Neural cell (in vitro differentiated cells): ENCODE results near the gene C16orf96.

ENCODE experiments used
- CTCF ChIP-seq: fragments of 450-650 bp; IDR thresholded peaks from 2 replicates; pipeline ENCODE4 v1.5.1; 2014; ENCODE audit warnings: antibody characterized with exemption, mild to moderate bottlenecking, moderate library complexity; ENCODE audit not compliant: poor library complexity, severe bottlenecking
- EP300 ChIP-seq: fragments of 450-650 bp; conservative IDR thresholded peaks from 2 replicates; pipeline ENCODE4 v1.6.1; 2014; ENCODE audit warnings: antibody characterized with exemption, mild to moderate bottlenecking, moderate library complexity; ENCODE audit not compliant: poor library complexity, severe bottlenecking
- EZH2 ChIP-seq: fragments of 200-600, 300-800 bp; shearing (Covaris generic), sonication (generic); IDR thresholded peaks from 2 replicates; pipeline ENCODE4 v1.6.1; 2014; ENCODE audit warnings: antibody characterized with exemption, low read length, borderline replicate concordance, mild to moderate bottlenecking; ENCODE audit not compliant: insufficient read depth, poor library complexity, severe bottlenecking
- POLR2AphosphoS5 ChIP-seq: IDR thresholded peaks from 2 replicates; pipeline ENCODE4 v1.6.1; 2012
- RAD21 ChIP-seq: fragments of 450-650 bp; conservative IDR thresholded peaks from 2 replicates; pipeline ENCODE4 v1.6.1; 2014; ENCODE audit warnings: antibody characterized with exemption, mild to moderate bottlenecking, moderate library complexity
- REST ChIP-seq: IDR thresholded peaks from 2 replicates; pipeline ENCODE4 v1.6.1; 2012; ENCODE audit warnings: borderline replicate concordance
- TAF1 ChIP-seq: IDR thresholded peaks from 2 replicates; pipeline ENCODE4 v1.6.1; 2012; ENCODE audit warnings: low read depth

GRCh38 chr16:4628283-4628682, 72.1 kb downstream of the C16orf96 start:
- no peak for TF ChIP-seq CTCF
- no peak for TF ChIP-seq EZH2
- no peak for TF ChIP-seq RAD21
- TF ChIP-seq REST: no peak
- no peak for TF ChIP-seq TAF1
- TF ChIP-seq POLR2AphosphoS5: no peak
- TF ChIP-seq EP300: no peak
